Dermis blood vessel endothelial cell (primary cell): ENCODE results near the gene ASCC3. TPM values are rescaled to one million over a fixed set of nuclear protein-coding genes. Genes with fewer than 3 reads are reported as not detected.
"Not testable (repeated sequence)": the region's sequence is repeated elsewhere in the genome, so short reads cannot be mapped to it uniquely, and the experiment has no call there.

Experiments used
- DNase-seq: peaks from one replicate; pipeline ENCODE4 v3.0.0; 2010
- total RNA-seq: library from RNA; depleted of rRNA; stranded (reverse); fragments of >200 nt; gene quantifications from 2 replicates; pipeline ENCODE4 v1.2.3, GENCODE V29; 2014

ASCC3 gene
- total RNA-seq, 1 donor from 2014 or later = 76.7 TPM

GRCh38 chr6:100886076-100886475, 4.9 kb upstream of the ASCC3 start:
- DNase-seq = no peak

GRCh38 chr6:100883347-100883746, 2.2 kb upstream of the ASCC3 start:
- DNase-seq = no peak

GRCh38 chr6:100881707-100882040, 545 bp upstream of the ASCC3 start:
- peak; percentile 12 for DNase-seq

GRCh38 chr6:100880149-100880852, 828 bp downstream of the ASCC3 start:
- DNase-seq = peak; percentile 28

GRCh38 chr6:100879317-100879716, 1.8 kb downstream of the ASCC3 start:
- no peak for DNase-seq

- no peak for DNase-seq
Observed at GRCh38 chr6:100877851-100878250, 3.3 kb downstream of the ASCC3 start.

GRCh38 chr6:100876251-100876650, 4.9 kb downstream of the ASCC3 start:
- DNase-seq = no peak

GRCh38 chr6:100865525-100865924, 15.6 kb downstream of the ASCC3 start:
- no peak for DNase-seq

GRCh38 chr6:100862063-100862462, 19.1 kb downstream of the ASCC3 start:
- no peak for DNase-seq

- no peak for DNase-seq
Observed at GRCh38 chr6:100856146-100856545, 25.0 kb downstream of the ASCC3 start.

- no peak for DNase-seq
Observed at GRCh38 chr6:100851819-100852218, 29.3 kb downstream of the ASCC3 start.

- no peak for DNase-seq
Observed at GRCh38 chr6:100850174-100850573, 31.0 kb downstream of the ASCC3 start.

- no peak for DNase-seq
Observed at GRCh38 chr6:100846276-100846675, 34.9 kb downstream of the ASCC3 start.

- DNase-seq = no peak
Observed at GRCh38 chr6:100845676-100846075, 35.5 kb downstream of the ASCC3 start.

GRCh38 chr6:100839419-100839818, 41.7 kb downstream of the ASCC3 start:
- DNase-seq = no peak

GRCh38 chr6:100838011-100838410, 43.1 kb downstream of the ASCC3 start:
- DNase-seq = no peak

- DNase-seq = no peak
Observed at GRCh38 chr6:100833972-100834574, 47.1 kb downstream of the ASCC3 start.

- not testable (repeated sequence) for DNase-seq
Observed at GRCh38 chr6:100829077-100829595, 52.0 kb downstream of the ASCC3 start.

- no peak for DNase-seq
Observed at GRCh38 chr6:100823041-100823440, 58.1 kb downstream of the ASCC3 start.

GRCh38 chr6:100818066-100818465, 63.1 kb downstream of the ASCC3 start:
- DNase-seq = no peak

- no peak for DNase-seq
Observed at GRCh38 chr6:100810015-100810414, 71.1 kb downstream of the ASCC3 start.

- no peak for DNase-seq
Observed at GRCh38 chr6:100809346-100809745, 71.8 kb downstream of the ASCC3 start.

GRCh38 chr6:100808638-100809275, 72.4 kb downstream of the ASCC3 start:
- DNase-seq = no peak

GRCh38 chr6:100806296-100806695, 74.8 kb downstream of the ASCC3 start:
- DNase-seq = no peak
